Subcutaneous abdominal adipose tissue (tissue), 5 donors: ENCODE data around the gene HOMER3.
"Not testable (repeated sequence)": the region's sequence is repeated elsewhere in the genome, so short reads cannot be mapped to it uniquely, and the experiment has no call there.

Experiments
- H3K27ac ChIP-seq: one replicate; pipeline ENCODE4 v1.7.0; 2013; ENCODE audit warnings: low read depth, mild to moderate bottlenecking, inconsistent platforms, low read length, moderate library complexity
- H3K27me3 ChIP-seq, 5 donors: one replicate each; pipeline ENCODE4 v1.7.0; 2013; ENCODE audit warnings: low read length in 5 of 5, inconsistent platforms in 1 of 5; ENCODE audit not compliant: control insufficient read depth in 5 of 5, insufficient read depth in 4 of 5
- H3K36me3 ChIP-seq, 5 donors: one replicate each; pipeline ENCODE4 v1.7.0; 2013; ENCODE audit warnings: low read length in 5 of 5; ENCODE audit not compliant: control insufficient read depth in 5 of 5, insufficient read depth in 5 of 5
- H3K4me1 ChIP-seq, 5 donors: one replicate each; pipeline ENCODE4 v1.7.0; 2013; ENCODE audit warnings: low read length in 5 of 5, mild to moderate bottlenecking in 3 of 5, moderate library complexity in 1 of 5; ENCODE audit not compliant: control insufficient read depth in 5 of 5, insufficient read depth in 5 of 5
- H3K4me3 ChIP-seq, 5 donors: one replicate each; pipeline ENCODE4 v1.7.0; 2013; ENCODE audit warnings: low read length in 5 of 5, low read depth in 1 of 5
- H3K9ac ChIP-seq, 5 donors: one replicate each; pipeline ENCODE4 v1.7.0; 2013; ENCODE audit warnings: low read length in 5 of 5, mild to moderate bottlenecking in 4 of 5, moderate library complexity in 3 of 5
- H3K9me3 ChIP-seq, 5 donors: one replicate each; pipeline ENCODE4 v1.7.0; 2013; ENCODE audit warnings: low read length in 5 of 5; ENCODE audit not compliant: control insufficient read depth in 5 of 5
- donor health status: healthy.
- donor health status: healthy.
- donor health status: healthy.
- donor health status: healthy.
- donor health status: healthy.

The HOMER3 gene

GRCh38 chr19:18929311-18929710 lies 11.7 kb downstream of the HOMER3 start:
- Histone ChIP-seq H3K27ac (no peak overlapping the region), H3K4me1 (peaks cover 0 to 4% (median 0%) of the 10 kb centered on the region in 5 donors), H3K27me3 (no peaks in the 10 kb centered on the region), H3K9ac (no peak overlapping the region), H3K36me3 (peaks cover 0 to 73% (median 61%) of the 10 kb centered on the region in 5 donors), H3K9me3 (no peaks in the 10 kb centered on the region), H3K4me3 (no peak overlapping the region)

- Histone ChIP-seq H3K4me3 (no peak overlapping the region), H3K4me1 (peaks cover 0 to 4% (median 0%) of the 10 kb centered on the region in 5 donors), H3K27ac (no peak overlapping the region), H3K9ac (no peak overlapping the region), H3K9me3 (no peaks in the 10 kb centered on the region), H3K27me3 (no peaks in the 10 kb centered on the region), H3K36me3 (peaks cover 0 to 73% (median 63%) of the 10 kb centered on the region in 5 donors)
Observed at GRCh38 chr19:18928018-18928805, 12.8 kb downstream of the HOMER3 start.

GRCh38 chr19:18924684-18925213 lies 16.3 kb downstream of the HOMER3 start:
- H3K9me3 ChIP-seq, result no peaks in the 10 kb centered on the region
- no peak overlapping the region for H3K4me3 ChIP-seq
- no peaks in the 10 kb centered on the region for H3K27me3 ChIP-seq
- no peak overlapping the region for H3K27ac ChIP-seq
- H3K9ac ChIP-seq, result no peak overlapping the region
- H3K36me3 ChIP-seq, result peaks cover 0 to 80% (median 67%) of the 10 kb centered on the region in 5 donors
- H3K4me1 ChIP-seq, result peaks cover 6 to 14% (median 11%) of the 10 kb centered on the region in 5 donors

GRCh38 chr19:18922228-18922985 lies 18.6 kb downstream of the HOMER3 start:
- H3K9me3 ChIP-seq, result no peaks in the 10 kb centered on the region
- no peak overlapping the region for H3K9ac ChIP-seq
- H3K27me3 ChIP-seq, result peaks cover 0 to 4% (median 0%) of the 10 kb centered on the region in 5 donors
- H3K4me3 ChIP-seq, result no peak overlapping the region
- peaks cover 10 to 29% (median 23%) of the 10 kb centered on the region in 5 donors for H3K4me1 ChIP-seq
- no peak overlapping the region for H3K27ac ChIP-seq
- peaks cover 0 to 57% (median 51%) of the 10 kb centered on the region in 5 donors for H3K36me3 ChIP-seq

GRCh38 chr19:18921593-18921992 lies 19.4 kb downstream of the HOMER3 start:
- Histone ChIP-seq H3K36me3 (peaks cover 0 to 53% (median 49%) of the 10 kb centered on the region in 5 donors), H3K9ac (no peak overlapping the region), H3K4me3 (no peak overlapping the region), H3K4me1 (peaks cover 10 to 29% (median 24%) of the 10 kb centered on the region in 5 donors), H3K9me3 (no peaks in the 10 kb centered on the region), H3K27ac (no peak overlapping the region), H3K27me3 (peaks cover 0 to 4% (median 0%) of the 10 kb centered on the region in 5 donors)

- Histone ChIP-seq H3K4me3 (peak overlapping the region; percentile 95 to 99 (median 97)), H3K9ac (peak overlapping the region in 4 of 5 donors; percentile 79 to 89 (median 82)), H3K9me3 (no peaks in the 10 kb centered on the region), H3K27ac (no peak overlapping the region), H3K4me1 (peaks cover 10 to 29% (median 24%) of the 10 kb centered on the region in 5 donors), H3K36me3 (peaks cover 0 to 44% (median 38%) of the 10 kb centered on the region in 5 donors), H3K27me3 (peaks cover 0 to 4% (median 0%) of the 10 kb centered on the region in 5 donors)
Observed at GRCh38 chr19:18920400-18920799, 20.6 kb downstream of the HOMER3 start.

GRCh38 chr19:18919900-18920214 lies 21.2 kb downstream of the HOMER3 start:
- Histone ChIP-seq H3K4me1 (peaks cover 10 to 29% (median 24%) of the 10 kb centered on the region in 5 donors), H3K36me3 (peaks cover 0 to 45% (median 41%) of the 10 kb centered on the region in 5 donors), H3K4me3 (peak overlapping the region; percentile 95 to 99 (median 97)), H3K9me3 (no peaks in the 10 kb centered on the region), H3K27me3 (peaks cover 0 to 4% (median 0%) of the 10 kb centered on the region in 5 donors), H3K9ac (peak overlapping the region; percentile 79 to 89 (median 83)), H3K27ac (peak overlapping the region; percentile 98)

GRCh38 chr19:18919086-18919899 lies 21.7 kb downstream of the HOMER3 start, which contains the start of the genes COPE and DDX49:
TSS of gene COPE (minus strand) at chr19:18919387. CDS start at chr19:18919348, 39 bp downstream.
TSS of gene DDX49 (plus strand) at chr19:18919715. CDS start at chr19:18919742, 27 bp downstream.
- H3K36me3 ChIP-seq, result peaks cover 0 to 45% (median 36%) of the 10 kb centered on the region in 5 donors
- H3K4me3 ChIP-seq, result peak within 1 kb of the TSS; percentile 95 to 99 (median 97)
- no peaks in the 10 kb centered on the region for H3K9me3 ChIP-seq
- H3K4me1 ChIP-seq, result peaks cover 10 to 29% (median 24%) of the 10 kb centered on the region in 5 donors
- H3K27me3 ChIP-seq, result peaks cover 0 to 4% (median 0%) of the 10 kb centered on the region in 5 donors
- H3K27ac ChIP-seq, result peak within 1 kb of the TSS; percentile 98
- H3K9ac ChIP-seq, result peak within 1 kb of the TSS; percentile 79 to 99 (median 96)

- Histone ChIP-seq H3K4me1 (peaks cover 10 to 29% (median 24%) of the 10 kb centered on the region in 5 donors), H3K36me3 (peaks cover 0 to 43% (median 29%) of the 10 kb centered on the region in 5 donors)
- not testable (repeated sequence) for H3K9ac ChIP-seq, H3K27me3 ChIP-seq, H3K27ac ChIP-seq, H3K4me3 ChIP-seq, H3K9me3 ChIP-seq
Observed at GRCh38 chr19:18917593-18917992, 23.4 kb downstream of the HOMER3 start.
